Ishikawa (cell line): ENCODE measurements around the gene RANBP10.

Source experiments
- CEBPB ChIP-seq: IDR thresholded peaks from 2 replicates; pipeline ENCODE4 v1.6.1; 2012
- CREB1 ChIP-seq: IDR thresholded peaks from 2 replicates; pipeline ENCODE4 v1.6.1; 2012; ENCODE audit warnings: low read depth
- EGR1 ChIP-seq: IDR thresholded peaks from 2 replicates; pipeline ENCODE4 v1.6.1; 2012
- EP300 ChIP-seq: IDR thresholded peaks from 2 replicates; pipeline ENCODE4 v1.6.1; 2012; ENCODE audit warnings: borderline replicate concordance
- FOXM1 ChIP-seq: IDR thresholded peaks from 2 replicates; pipeline ENCODE4 v1.6.1; 2012; ENCODE audit warnings: low read depth, borderline replicate concordance
- NFIC ChIP-seq: IDR thresholded peaks from 2 replicates; pipeline ENCODE4 v1.6.1; 2012
- RAD21 ChIP-seq: IDR thresholded peaks from 2 replicates; pipeline ENCODE4 v1.6.1; 2012; ENCODE audit warnings: low read depth
- TAF1 ChIP-seq: IDR thresholded peaks from 2 replicates; pipeline ENCODE4 v1.6.1; 2012; ENCODE audit warnings: low read depth, mild to moderate bottlenecking
- TCF12 ChIP-seq: IDR thresholded peaks from 2 replicates; pipeline ENCODE4 v1.6.1; 2012; ENCODE audit warnings: low read depth
- TEAD4 ChIP-seq: IDR thresholded peaks from 2 replicates; pipeline ENCODE4 v1.6.1; 2012
- YY1 ChIP-seq: IDR thresholded peaks from 2 replicates; pipeline ENCODE4 v1.6.1; 2012; ENCODE audit warnings: low read depth
- ZBTB7A ChIP-seq: IDR thresholded peaks from 2 replicates; pipeline ENCODE4 v1.6.1; 2012; ENCODE audit warnings: low read depth
- TF ChIP-seq, protein P1 (sequence below): IDR thresholded peaks from 2 replicates; pipeline ENCODE4 v1.6.1; 2012
- TF ChIP-seq, protein P2 (sequence below): IDR thresholded peaks from 2 replicates; pipeline ENCODE4 v1.6.1; 2012
- TF ChIP-seq, protein P3 (sequence below): IDR thresholded peaks from 2 replicates; pipeline ENCODE4 v1.6.1; 2012; ENCODE audit warnings: low read depth, mild to moderate bottlenecking

Gene RANBP10

DNA sequence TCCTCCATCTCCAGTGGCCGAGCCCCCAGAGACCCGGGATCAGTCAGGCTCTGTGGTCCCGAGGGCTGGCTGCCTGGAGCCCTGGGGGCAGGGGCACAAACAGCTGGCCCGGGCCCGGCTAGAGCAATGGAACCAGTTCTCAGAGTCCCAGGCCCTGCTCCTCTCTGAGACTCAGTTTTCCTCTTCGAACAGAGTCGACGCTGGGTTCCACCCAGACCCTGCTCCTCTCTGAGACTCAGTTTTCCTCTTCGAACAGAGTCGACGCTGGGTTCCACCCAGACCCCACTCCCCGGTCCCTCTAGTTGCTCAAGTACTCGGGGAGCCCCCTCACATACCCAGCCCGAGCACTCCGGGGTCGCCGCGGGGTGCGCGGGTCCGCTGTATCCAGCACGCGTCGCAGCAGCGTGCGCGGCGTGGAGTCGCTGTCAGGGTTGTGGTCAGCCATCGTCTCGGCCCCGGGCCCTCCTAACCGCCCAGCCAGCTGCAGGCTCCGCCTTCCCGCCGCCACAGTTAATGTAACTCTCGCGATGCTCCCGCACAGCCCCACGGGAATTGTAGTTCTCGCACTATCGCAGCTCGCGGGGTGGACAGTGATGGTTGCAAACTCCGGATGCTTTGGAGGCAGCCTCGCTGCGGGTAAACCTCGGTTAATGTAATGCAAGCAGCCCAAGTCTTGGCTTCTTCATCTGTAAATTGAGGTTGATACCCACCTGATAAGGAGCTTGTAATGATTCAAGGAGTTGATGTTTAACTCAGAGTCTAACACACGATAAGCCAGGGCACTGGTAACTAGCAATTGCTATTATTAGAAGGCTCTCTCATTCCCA is 27.3 kb upstream of the RANBP10 start:
- TF ChIP-seq, protein P1, sequence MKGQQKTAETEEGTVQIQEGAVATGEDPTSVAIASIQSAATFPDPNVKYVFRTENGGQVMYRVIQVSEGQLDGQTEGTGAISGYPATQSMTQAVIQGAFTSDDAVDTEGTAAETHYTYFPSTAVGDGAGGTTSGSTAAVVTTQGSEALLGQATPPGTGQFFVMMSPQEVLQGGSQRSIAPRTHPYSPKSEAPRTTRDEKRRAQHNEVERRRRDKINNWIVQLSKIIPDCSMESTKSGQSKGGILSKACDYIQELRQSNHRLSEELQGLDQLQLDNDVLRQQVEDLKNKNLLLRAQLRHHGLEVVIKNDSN = no peak
- TF ChIP-seq CREB1 = no peak
- TF ChIP-seq EP300 = no peak
- no peak for TF ChIP-seq FOXM1
- TF ChIP-seq, protein P2, sequence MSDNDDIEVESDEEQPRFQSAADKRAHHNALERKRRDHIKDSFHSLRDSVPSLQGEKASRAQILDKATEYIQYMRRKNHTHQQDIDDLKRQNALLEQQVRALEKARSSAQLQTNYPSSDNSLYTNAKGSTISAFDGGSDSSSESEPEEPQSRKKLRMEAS = peak; percentile 87
- TF ChIP-seq ZBTB7A = peak; percentile 75
- TF ChIP-seq, protein P3, sequence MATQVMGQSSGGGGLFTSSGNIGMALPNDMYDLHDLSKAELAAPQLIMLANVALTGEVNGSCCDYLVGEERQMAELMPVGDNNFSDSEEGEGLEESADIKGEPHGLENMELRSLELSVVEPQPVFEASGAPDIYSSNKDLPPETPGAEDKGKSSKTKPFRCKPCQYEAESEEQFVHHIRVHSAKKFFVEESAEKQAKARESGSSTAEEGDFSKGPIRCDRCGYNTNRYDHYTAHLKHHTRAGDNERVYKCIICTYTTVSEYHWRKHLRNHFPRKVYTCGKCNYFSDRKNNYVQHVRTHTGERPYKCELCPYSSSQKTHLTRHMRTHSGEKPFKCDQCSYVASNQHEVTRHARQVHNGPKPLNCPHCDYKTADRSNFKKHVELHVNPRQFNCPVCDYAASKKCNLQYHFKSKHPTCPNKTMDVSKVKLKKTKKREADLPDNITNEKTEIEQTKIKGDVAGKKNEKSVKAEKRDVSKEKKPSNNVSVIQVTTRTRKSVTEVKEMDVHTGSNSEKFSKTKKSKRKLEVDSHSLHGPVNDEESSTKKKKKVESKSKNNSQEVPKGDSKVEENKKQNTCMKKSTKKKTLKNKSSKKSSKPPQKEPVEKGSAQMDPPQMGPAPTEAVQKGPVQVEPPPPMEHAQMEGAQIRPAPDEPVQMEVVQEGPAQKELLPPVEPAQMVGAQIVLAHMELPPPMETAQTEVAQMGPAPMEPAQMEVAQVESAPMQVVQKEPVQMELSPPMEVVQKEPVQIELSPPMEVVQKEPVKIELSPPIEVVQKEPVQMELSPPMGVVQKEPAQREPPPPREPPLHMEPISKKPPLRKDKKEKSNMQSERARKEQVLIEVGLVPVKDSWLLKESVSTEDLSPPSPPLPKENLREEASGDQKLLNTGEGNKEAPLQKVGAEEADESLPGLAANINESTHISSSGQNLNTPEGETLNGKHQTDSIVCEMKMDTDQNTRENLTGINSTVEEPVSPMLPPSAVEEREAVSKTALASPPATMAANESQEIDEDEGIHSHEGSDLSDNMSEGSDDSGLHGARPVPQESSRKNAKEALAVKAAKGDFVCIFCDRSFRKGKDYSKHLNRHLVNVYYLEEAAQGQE = no peak
- TF ChIP-seq NFIC = no peak
- peak; percentile 85 for TF ChIP-seq TAF1
- TF ChIP-seq RAD21 = no peak
- no peak for TF ChIP-seq TCF12
- no peak for TF ChIP-seq CEBPB
- TF ChIP-seq TEAD4 = no peak
- no peak for TF ChIP-seq EGR1
- peak; percentile 85 for TF ChIP-seq YY1

DNA sequence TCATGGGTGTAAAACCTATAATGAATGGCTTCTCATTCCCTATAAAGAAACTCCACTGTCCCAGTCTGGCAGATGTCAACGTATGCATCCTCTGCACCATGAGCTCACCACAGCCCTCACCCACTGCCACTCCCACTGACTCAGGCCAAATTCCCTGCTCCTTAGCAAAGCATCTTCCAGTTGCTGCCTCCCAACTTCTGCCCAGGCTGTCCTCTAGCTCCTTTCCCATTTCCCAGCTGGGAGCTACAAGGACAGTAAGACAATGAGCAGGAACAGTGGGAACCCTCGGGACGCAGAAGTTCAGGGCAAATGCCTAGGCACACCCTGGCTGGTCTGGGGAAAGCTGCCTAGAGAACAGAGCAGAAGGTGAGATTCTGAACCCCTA is 26.7 kb upstream of the RANBP10 start:
- no peak for TF ChIP-seq ZBTB7A
- TF ChIP-seq CEBPB = no peak
- no peak for TF ChIP-seq YY1
- no peak for TF ChIP-seq FOXM1
- no peak for TF ChIP-seq EGR1
- TF ChIP-seq NFIC = no peak
- no peak for TF ChIP-seq TEAD4
- TF ChIP-seq, protein P2 = no peak
- TF ChIP-seq CREB1 = no peak
- no peak for TF ChIP-seq TCF12
- no peak for TF ChIP-seq EP300
- TF ChIP-seq RAD21 = no peak
- TF ChIP-seq TAF1 = no peak
- TF ChIP-seq, protein P1 = no peak
- TF ChIP-seq, protein P3 = no peak

DNA sequence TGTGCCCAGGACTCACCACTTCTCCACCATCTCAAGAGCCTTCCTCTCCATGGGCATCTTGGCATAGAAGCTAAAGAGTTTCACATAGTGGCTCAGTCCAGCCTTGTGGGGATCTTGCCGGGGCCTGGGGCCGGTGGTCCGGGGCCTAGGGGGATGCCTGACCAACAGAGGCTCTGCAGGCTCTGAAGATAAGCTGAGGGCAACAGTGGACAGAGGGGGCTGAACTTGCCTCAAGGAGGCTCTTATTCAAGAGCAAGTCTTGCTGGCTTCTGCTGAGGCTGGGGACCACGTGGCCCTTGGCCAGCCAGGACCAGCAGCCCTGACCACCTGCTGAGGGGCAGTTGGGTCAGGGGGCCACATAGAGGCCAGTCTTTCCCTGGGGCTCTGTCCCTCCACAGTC is 22.3 kb upstream of the RANBP10 start:
- no peak for TF ChIP-seq ZBTB7A
- no peak for TF ChIP-seq EGR1
- TF ChIP-seq CEBPB = no peak
- no peak for TF ChIP-seq EP300
- TF ChIP-seq TAF1 = no peak
- no peak for TF ChIP-seq TEAD4
- no peak for TF ChIP-seq TCF12
- TF ChIP-seq, protein P1 = no peak
- TF ChIP-seq, protein P2 = no peak
- no peak for TF ChIP-seq FOXM1
- no peak for TF ChIP-seq NFIC
- no peak for TF ChIP-seq YY1
- no peak for TF ChIP-seq CREB1
- TF ChIP-seq RAD21 = no peak
- TF ChIP-seq, protein P3 = no peak
